GF-D8 (cell line): ENCODE results near the gene ATP13A3.
"Not testable (repeated sequence)": the region's sequence is repeated elsewhere in the genome, so short reads cannot be mapped to it uniquely, and the experiment has no call there.

Experiments
- DNase-seq: peaks from one replicate; lab custom pipeline; 2025; lab: John Stamatoyannopoulos, UW

The ATP13A3 gene

DNA sequence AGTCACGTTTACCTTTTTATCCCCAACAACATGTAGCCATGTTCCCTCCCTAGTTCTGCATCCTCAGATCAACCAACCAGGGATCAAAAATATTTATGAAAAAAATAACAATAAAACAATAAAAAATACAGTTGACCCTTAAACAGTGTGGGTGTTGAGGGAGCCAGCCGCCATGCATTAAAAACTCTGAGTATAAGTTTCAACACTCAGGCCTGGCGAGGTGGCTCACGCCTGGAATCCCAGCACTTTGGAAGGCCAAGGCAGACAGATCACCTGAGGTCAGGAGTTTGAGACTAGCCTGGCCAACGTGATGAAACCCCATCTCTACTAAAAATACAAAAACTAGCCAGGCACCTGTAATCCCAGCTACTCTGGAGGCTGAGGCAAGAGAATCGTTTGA is 12.7 kb upstream of the ATP13A3 start:
- not testable (repeated sequence) for DNase-seq

DNA sequence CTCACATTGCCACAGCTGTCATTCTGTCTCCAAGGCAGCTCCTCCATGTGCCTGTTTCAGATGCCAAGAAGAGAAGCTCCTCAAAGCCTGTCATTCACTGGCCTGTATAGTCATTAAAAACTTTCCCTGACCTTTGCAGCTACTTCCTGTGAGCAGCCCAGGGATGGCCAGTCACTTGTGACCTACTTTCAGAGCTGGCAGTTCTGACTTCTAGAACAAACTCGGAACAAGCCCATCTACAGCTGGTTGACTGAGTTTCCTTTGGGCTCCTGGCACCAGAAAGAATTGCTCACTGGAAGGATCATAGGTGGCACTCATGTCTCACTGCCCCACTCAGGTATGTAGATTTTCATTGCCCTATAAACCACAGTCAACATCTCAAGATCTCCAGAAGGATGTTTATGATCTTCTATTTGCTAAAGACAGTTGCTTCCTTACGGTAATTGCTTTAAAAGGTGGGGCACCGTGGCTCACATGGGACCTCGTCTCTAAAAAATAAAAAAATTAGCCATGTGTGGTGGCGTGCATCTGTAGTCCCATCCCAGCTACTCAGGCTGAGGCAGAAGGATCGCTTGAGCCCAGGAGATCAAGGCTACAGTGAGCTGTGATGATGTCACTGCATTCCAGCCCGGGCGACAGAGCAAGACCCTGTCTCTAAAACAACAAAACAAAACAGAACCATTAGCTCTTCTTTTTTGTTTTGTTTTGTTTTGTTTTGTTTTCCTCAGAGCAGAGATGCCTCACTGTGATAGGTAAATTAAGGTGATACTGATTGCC is 11.2 kb upstream of the ATP13A3 start:
- DNase-seq: no peak

DNA sequence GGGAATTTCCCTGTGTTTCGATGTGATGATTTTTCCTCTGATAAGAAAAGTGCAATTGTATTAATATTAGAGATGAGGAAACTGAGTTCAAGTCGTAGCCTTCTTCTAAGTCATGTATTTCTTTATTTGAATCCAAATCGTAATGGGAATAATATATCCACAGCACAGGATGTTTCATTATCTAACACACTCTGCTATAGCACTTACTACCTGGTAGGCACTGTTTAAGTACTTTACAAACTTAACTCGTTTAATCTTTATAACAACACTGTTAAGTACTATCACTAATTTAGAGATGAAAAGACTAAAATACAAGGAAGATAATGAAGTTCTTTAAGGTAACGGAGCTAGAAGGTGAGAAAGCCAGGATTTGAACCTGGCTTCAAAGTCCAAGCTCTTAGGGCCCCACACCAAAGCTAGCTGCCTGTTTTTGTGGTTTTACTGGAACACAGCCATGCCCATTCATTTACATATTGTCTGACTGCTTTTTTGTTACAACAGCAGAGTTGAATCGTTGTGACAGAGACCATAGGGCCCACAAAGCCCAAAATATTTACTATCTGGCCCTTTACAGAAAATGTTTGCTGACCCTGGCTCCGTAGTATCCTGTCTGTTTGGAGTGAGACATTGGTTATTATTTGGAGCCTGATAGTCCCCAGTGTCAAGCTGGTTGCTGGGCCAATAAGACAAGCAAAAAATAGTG is 9.6 kb upstream of the ATP13A3 start:
- peak; percentile 18 for DNase-seq

DNA sequence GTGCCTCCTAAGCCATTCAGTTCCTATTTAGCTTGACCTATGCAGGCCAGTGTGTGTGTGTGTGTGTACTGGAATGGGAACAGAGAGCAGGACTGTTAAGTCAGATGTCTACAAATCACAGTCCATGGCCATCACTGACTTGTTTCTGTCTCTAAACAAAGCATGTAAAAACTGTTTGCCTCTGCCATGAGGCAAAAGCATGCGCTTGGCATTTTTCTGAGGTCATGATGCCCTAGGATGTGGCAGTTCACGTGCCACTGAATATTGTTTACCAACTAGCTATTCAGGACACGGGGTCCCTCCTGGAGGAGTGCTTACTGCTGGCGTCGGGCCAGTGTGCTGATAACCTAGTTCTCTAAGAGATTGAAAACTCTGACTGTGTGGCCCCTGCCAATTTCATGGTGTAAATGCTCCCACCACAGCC is 8.2 kb upstream of the ATP13A3 start:
- DNase-seq: no peak

DNA sequence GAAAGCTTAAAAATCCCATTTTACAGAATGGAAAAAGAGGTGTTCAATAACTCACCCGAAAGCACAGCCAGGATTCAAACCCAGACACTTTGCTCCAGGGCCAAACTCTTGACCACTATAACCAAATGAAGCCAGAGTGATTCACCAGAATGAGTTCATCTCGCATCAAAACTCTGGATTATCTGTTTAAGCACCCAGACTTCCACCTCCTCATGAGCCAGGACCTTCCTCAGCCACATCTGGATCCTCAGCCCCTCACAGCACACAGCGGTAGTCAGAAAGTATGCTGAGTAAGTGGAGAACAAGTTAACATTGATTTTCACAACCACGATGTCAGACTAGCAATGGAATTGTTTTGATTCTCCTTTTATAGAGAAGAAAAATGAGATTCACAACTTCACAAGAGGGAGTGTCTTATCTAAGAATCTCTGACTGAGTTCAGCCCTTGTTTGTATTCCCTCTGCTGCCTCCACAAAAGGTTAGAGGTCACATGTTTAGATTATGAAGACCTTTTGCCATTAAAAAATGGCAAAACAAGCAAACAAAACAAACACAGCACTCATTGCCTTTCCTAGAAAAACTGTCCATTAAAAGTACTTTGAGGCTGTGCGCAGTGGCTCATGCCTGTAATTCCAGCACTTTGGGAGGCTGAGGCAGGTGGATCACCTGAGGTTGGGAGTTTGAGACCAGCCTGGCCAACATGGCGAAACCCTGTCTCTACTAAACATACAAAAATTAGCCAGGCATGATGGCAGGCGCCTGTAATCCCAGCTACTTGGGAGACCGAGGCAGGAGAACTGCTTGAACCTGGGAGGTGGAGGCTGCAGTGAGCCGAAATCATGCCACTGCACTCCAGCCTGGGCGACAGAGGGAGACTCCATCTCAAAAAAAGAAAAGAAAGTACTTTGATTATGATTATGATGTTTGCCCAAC is 7.5 kb upstream of the ATP13A3 start:
- DNase-seq: not testable (repeated sequence)

DNA sequence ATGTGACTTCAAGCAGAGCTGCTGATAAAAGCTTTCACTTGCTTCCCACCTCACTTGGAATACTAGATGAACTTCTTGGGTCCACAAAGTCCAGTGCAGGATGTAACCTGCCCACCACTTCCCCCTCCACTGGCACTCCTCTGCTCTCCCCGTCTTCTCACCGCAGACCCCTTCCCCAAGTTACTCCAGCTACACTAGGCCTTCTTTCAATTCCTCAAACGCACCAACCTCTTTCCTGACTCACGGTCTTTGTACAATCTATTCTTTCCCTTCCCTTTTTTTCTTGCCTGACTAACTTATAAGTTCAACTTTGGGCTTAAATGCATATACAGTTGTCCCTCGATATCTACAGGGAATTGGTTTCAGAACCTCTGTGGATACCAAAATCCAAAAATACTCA is 5.2 kb upstream of the ATP13A3 start:
- no peak for DNase-seq

DNA sequence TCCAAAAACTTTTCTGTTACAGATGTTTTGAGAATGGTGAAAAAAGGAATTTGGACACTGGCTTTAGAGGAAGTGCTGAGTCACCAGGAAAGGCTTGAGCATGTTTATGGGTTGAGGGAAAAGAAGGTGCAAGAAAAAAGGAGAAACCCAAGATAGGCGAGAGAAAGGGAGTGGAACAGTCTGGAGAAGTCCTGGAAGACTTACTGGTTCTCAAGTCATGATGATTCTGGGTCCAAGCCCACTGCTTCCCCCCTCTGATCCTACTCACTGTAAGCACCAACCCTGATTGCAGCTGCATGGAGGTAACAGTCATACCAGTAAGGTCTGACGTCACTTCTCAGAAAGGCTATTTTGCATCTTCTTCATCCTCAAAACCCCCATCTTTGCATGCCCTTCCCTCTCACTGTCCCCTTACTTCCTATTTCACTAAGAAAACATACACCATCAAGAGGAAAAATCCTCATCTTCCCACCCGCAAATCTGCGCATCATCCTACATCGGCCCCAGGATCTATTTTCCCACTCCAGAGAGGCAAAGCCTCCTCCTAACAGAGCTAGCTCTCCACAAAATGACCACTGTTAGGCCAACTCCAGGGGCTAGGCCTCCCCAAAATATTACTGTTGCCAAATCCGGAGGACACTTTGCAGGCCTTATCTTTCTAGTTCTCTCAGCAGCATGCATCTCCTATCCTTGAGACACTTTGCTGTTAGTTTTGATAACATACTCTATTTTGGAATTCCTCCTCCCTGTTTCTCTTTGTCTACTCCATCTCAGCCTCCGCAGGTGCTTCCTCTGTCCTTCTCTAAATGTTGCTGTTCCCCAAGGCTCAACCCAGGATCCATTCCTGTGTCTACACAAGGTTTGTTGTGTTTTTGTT is 3.2 kb upstream of the ATP13A3 start:
- no peak for DNase-seq

DNA sequence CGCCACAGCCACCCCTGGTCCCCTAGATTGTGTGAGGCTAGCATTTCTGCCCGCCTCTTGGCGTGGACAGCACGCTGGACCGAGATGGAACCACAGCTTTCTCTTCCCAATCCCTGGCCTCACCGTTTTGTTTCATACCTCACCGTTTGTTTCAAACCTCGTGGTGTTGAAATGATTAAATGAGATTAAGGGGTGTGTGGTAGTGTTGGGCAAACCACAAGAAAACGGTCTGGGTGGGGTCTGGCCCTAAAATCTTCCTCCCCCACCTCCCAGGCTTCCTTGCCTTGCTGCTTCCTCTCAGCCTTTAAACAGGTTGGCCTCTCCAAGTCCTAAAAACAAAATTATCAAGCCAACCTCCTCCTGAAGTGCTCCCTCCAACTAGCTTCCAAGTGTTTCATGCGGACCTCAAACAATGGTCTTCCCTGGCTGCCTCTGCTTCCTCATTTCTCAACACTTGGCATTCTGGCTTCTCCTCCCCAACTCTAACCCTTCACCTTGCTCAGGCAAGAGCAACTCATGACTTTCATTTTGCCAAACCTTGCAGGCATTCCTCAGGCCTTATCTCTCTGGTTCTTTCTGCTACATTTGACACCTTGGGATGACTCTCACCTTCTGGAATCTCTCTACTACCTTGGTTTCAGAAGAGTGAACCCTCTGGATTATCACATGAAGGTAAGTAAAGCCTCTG is 1.4 kb upstream of the ATP13A3 start:
- DNase-seq: peak; percentile 76

DNA sequence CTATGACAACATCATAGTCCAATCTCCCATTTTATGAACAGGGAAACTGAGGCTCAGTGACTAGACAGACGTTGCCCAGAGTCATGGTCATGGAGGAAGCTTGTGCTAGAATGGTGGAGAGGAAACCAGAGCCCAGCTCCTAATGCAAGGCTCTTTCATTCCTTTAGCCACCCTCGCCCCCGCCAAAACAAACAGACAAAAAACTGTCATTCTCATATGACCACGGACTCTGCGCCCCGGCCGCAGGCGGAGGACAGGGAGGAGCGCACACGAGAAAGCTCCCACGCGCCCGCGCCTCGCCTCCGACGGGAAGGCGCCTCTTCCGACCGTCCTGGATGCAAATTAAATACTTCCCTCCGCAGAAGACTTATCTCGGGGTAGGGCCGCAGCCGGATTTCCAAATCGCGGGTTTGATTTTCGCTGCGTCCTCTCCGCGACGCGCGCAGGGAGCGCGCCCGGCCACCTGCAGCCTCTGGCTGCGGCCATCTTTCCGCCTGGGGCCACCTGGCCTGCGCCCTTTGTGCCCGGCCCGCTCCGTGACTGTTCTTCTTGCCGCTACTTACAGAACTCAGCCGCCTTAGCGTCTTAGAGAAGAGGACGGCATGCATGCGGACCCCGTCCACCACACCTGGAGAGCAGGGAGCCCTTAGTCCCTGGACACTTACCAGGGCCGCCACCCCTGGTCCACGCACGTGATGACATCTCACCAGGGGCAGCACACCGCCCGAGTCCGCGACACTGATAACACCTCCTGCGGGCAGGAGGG is 670 bp upstream of the ATP13A3 start:
- peak; percentile 78 for DNase-seq

DNA sequence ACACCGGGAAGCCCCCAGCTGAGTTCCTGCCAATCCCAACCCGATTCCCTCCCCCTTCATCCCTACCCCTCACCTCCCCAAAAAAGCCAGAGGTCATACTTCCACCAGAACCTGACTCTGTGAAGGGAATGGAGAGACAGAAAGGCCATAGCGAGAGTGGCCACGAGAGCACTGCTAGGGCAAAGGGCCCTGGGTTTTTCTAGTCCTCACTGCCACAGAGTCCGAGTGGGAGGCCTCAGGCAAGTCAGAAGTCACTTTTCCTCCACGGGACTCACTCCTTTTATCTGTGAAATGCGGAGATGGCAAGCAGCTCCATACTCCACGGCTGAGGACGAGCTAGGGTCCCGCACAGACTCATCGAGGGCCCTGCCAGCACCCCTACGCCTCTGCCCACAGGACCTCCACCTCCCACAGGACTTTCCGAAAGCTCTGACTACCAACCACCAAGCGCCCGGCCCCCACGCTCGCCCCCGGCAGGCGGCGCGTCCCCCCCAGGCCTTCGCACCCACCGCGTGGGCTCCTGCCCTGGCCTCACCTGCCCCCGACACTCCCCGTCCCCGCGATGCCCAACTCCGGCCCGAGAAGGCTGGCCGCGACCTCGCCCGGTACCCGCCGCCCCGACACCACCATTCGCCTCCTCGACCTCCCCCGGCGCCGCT is 792 bp downstream of the ATP13A3 start:
- DNase-seq: no peak

DNA sequence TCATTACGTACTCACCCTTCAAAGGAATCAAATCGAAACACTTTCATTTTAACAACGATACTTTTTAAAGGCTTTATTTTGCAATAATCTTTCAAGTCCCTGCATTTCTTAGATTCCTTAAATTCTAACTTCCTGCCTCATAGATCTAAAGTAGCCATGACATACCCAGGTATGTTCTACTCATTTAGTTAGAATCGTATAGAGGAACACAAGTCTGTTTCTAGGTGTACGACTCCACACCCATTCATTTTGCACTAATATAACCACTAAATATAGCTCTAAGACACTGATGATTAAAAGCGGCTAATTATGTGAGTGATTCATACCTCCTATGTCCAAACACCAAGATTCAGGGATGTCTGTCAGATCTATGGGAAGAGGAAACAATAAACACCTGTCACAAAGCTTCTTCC is 1.3 kb downstream of the ATP13A3 start:
- no peak for DNase-seq

DNA sequence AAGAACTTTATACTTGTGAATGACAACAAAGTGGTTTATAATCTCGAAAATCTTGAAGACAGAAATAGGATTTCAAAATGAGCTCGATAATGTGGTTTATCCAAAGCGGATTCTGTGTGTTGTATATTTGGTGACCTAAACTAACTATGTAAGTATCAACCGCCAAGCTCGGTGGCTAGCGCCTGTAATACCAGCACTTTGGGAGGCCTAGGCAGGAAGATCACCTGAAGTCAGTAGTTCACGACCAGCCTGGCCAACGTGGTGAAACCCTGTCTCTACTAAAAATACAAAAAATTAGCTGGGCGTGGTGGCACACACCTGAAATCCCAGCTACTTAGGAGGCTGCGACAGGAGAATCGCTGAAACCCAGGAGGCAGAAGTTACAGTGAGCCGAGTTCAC is 2.2 kb downstream of the ATP13A3 start:
- DNase-seq: no peak

DNA sequence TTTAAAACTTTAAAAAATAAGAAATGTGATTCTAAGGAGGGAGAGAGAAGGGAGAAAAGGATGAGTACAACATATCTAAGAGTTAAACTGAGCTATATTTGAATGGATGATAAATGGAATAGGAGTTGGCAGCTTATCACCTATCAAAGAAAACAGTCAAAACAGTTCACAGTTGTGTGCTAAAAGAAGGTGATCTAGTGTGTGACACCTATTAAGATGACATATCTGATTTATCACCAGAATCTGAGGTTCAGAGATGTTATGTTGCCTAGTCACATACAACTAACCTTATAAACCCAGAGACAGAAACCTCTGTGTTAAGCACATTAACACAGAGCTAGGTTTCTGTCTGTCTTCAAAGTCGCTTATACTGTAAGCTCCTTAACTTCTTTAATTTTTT is 3.0 kb downstream of the ATP13A3 start:
- DNase-seq: no peak

DNA sequence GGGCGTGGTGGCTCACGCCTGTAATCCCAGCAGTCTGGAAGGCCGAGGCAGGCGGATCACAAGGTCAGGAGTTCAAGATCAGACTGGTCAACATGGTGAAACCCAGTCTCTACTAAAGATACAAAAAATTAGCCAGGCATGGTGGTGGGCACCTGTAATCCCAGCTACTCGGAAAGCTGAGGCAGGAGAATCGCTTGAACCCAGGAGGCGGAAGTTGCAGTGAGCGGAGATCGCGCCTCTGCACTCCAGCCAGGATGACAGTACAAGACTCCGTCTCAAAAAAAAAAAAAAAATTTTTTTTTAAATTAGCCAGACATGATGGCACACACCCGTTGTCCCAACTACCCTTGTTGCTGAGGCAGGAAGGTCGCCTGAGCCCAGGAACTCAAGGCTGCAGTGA is 4.0 kb downstream of the ATP13A3 start:
- DNase-seq: not testable (repeated sequence)

DNA sequence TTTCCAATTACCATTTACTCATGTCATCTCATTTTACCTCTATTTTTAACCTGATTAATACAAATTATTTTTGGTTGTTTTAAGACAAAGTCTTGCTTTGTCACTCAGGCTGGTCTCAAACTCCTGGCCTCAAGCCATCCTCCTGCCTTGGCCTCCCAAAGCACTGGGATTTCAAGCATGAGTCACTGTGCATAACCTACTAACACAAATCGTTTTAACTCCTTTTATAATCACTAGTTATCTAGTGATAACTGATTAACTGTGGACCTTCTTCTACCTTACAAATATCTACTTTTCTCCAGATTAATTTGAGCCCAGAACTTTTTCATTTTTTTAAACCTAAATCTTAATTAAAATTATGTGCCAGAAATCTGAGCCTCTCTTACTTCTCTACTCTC is 4.6 kb downstream of the ATP13A3 start:
- DNase-seq: no peak

DNA sequence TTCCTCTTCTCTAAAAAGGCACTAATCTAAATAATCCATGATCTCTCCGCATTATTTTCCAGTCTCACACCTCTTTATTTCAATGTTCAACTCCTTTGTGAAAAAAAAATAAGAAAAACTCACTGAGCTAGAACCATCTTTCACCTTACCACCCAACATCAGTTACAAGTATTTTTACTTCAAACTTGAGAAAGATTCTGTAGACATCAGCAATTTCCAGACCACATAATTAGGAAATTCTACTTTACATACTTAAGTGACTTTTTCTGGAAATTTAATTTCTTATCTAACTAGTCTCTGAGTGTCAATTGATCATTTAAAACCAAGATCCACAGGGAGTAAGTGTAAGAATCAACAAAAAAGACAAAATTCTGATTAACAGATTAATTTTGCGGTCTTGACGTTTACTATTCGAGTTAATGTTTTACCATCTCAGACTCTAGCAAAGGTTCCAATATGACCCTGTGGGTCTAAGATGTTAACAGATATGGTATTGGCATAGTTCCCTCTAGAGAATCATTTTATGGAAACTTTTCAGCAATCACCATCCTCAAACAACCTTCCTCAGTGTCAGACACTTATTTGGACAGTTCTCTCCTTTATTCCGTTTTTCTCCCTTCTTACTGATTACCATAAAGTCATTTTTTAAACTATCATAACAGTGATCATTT is 5.1 kb downstream of the ATP13A3 start:
- no peak for DNase-seq

DNA sequence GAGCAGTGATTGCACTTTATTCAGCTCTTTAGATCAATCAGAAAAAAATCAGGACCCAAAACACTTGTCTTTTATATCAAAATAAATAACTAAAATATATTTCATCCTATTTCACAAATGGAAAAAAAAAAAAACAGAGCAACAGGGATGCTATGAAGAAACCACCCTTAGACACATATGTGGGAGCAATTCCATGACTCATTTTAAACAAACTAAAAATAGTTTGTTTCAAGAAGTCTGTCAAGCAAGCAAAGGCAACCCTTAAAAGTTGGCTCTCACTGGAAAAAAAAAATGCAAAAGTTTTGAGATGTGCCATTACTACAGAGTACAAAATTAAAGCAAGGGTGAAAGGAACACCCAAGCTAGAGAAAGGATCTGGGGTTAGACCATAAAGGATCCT is 5.7 kb downstream of the ATP13A3 start:
- DNase-seq: no peak

DNA sequence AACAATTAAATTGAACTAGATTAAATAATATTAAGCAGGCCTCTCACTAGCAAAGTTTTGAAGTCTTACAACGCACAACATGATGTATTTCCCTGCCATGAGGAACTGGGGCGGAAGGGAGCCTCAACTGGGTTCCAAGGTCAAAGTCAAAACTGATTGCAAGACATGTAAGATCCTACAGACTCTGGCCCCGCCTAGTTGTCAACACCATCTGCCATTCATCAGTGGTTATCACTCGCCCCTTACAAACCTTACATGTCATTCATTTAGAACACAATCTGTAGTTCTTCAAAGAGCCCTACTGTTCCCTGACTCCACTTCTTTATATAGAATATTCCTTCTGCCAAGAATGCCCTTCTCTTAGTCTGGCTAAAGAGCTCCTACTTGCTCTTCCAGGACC is 10.0 kb downstream of the ATP13A3 start:
- DNase-seq: no peak

DNA sequence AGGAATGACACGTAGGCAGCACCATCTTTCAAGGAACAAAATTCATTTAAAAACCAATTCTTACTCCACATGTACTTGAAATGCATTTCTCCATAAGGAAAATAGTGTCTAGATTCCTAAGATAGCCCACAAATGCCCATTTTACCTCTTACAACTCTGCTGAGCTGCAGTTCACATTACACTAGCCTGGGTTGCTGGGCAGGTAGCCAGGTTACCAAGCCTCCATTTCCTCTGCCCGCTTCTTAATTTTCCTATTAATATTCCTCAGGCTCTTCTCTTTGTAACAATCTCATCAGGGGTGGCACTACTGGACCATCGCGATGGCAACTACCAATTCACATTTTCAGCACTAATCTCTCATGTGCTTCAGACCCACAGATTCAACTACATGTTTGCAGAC is 10.8 kb downstream of the ATP13A3 start:
- no peak for DNase-seq
